ENCODE measurements around the gene CDK17. TPM values are rescaled to one million over a fixed set of nuclear protein-coding genes. Genes with fewer than 3 reads are reported as not detected.
A peak's percentile ranks its signal among the peaks of the same experiment; 100 is the strongest.
"Not testable (repeated sequence)": the region's sequence is repeated elsewhere in the genome, so short reads cannot be mapped to it uniquely, and the experiment has no call there.

CDK17 gene
- total and polyA plus RNA-seq, 2 experiments from 2014 or later, result 21.7 to 34.7 TPM

GRCh38 chr12:96416033-96416799, 16.0 kb upstream of the CDK17 start:
- TF ChIP-seq CTCF (IDR thresholded peaks at IDR 0.05; ENCODE audit: low read depth, low read length), result no peak
- peak in 1 of 2 donors; percentile 88 for DNase-seq (ENCODE audit: low read depth in 1 of 2, low spot score in 1 of 2)
- H3K36me3 ChIP-seq, result no peaks in the 10 kb centered on the region
- no peak overlapping the region for H3K4me3 ChIP-seq
- H3K4me1 ChIP-seq (ENCODE audit: low read depth), result no peaks in the 10 kb centered on the region
- H3K27ac ChIP-seq, result no peak overlapping the region
- H3K27me3 ChIP-seq, result no peaks in the 10 kb centered on the region
- no peaks in the 10 kb centered on the region for H3K9me3 ChIP-seq (ENCODE audit: low read depth)

GRCh38 chr12:96414637-96415036, 14.4 kb upstream of the CDK17 start:
- no peak for TF ChIP-seq CTCF (IDR thresholded peaks at IDR 0.05; ENCODE audit: low read depth, low read length)

GRCh38 chr12:96412431-96412830, 12.2 kb upstream of the CDK17 start:
- Histone ChIP-seq H3K27ac (no peak overlapping the region), H3K36me3 (no peaks in the 10 kb centered on the region), H3K9me3 (ENCODE audit: low read depth) (no peaks in the 10 kb centered on the region), H3K4me3 (no peak overlapping the region), H3K27me3 (no peaks in the 10 kb centered on the region), H3K4me1 (ENCODE audit: low read depth) (no peaks in the 10 kb centered on the region)
- TF ChIP-seq CTCF (IDR thresholded peaks at IDR 0.05; ENCODE audit: low read depth, low read length), result no peak
- no peak for DNase-seq (ENCODE audit: low read depth in 1 of 2, low spot score in 1 of 2)

More at GRCh38 chr12:96414637-96415036, 14.4 kb upstream of the CDK17 start:
- no peaks in the 10 kb centered on the region for H3K4me1 ChIP-seq (ENCODE audit: low read depth)
- no peak for DNase-seq (ENCODE audit: low read depth in 1 of 2, low spot score in 1 of 2)
- H3K4me3 ChIP-seq, result no peak overlapping the region
- H3K9me3 ChIP-seq (ENCODE audit: low read depth), result no peaks in the 10 kb centered on the region
- no peaks in the 10 kb centered on the region for H3K27me3 ChIP-seq
- H3K27ac ChIP-seq, result no peak overlapping the region
- H3K36me3 ChIP-seq, result no peaks in the 10 kb centered on the region

- Histone ChIP-seq H3K27ac (no peak overlapping the region), H3K36me3 (no peaks in the 10 kb centered on the region), H3K9me3 (ENCODE audit: low read depth) (no peaks in the 10 kb centered on the region), H3K4me1 (ENCODE audit: low read depth) (no peaks in the 10 kb centered on the region), H3K4me3 (no peak overlapping the region), H3K27me3 (no peaks in the 10 kb centered on the region)
- DNase-seq (ENCODE audit: low read depth in 1 of 2, low spot score in 1 of 2), result no peak
- TF ChIP-seq CTCF (IDR thresholded peaks at IDR 0.05; ENCODE audit: low read depth, low read length), result no peak
These were observed 9.5 kb upstream of the CDK17 start for GRCh38 chr12:96409731-96410130.

- H3K4me3 ChIP-seq, result no peak overlapping the region
- no peak for DNase-seq (ENCODE audit: low read depth in 1 of 2, low spot score in 1 of 2)
- no peak for TF ChIP-seq CTCF (IDR thresholded peaks at IDR 0.05; ENCODE audit: low read depth, low read length)
- no peaks in the 10 kb centered on the region for H3K36me3 ChIP-seq
- H3K27ac ChIP-seq, result no peak overlapping the region
- H3K27me3 ChIP-seq, result no peaks in the 10 kb centered on the region
- no peaks in the 10 kb centered on the region for H3K9me3 ChIP-seq (ENCODE audit: low read depth)
- no peaks in the 10 kb centered on the region for H3K4me1 ChIP-seq (ENCODE audit: low read depth)
These were observed 8.8 kb upstream of the CDK17 start for GRCh38 chr12:96408993-96409392.

- not testable (repeated sequence) for H3K27ac ChIP-seq; H3K36me3 ChIP-seq; H3K27me3 ChIP-seq; H3K4me1 ChIP-seq (ENCODE audit: low read depth); H3K9me3 ChIP-seq (ENCODE audit: low read depth); DNase-seq (ENCODE audit: low read depth in 1 of 2, low spot score in 1 of 2); H3K4me3 ChIP-seq
These were observed 7.3 kb upstream of the CDK17 start for GRCh38 chr12:96407429-96408097.
